NB4 (cell line): Measurements from ENCODE around the gene SOCS2.

Experiments
- DNase-seq: peaks from one replicate; pipeline ENCODE4 v3.0.0; 2010; ENCODE audit warnings: low read depth
- H3K4me3 ChIP-seq: one replicate; pipeline ENCODE4 v1.5.1; 2011; ENCODE audit warnings: mild to moderate bottlenecking, low read depth, low read length, moderate library complexity
- CTCF ChIP-seq: IDR thresholded peaks from one replicate; pipeline ENCODE4 v1.5.1; 2012; ENCODE audit warnings: low read depth, low read length
- MAX ChIP-seq: IDR thresholded peaks from 2 replicates; pipeline ENCODE4 v1.6.1; 2011; ENCODE audit warnings: low read depth, low read length
- MYC ChIP-seq: IDR thresholded peaks from 2 replicates; pipeline ENCODE4 v1.6.1; 2011; ENCODE audit warnings: low read depth, low read length
- POLR2A ChIP-seq: IDR thresholded peaks from 2 replicates; pipeline ENCODE4 v1.6.1; 2011; ENCODE audit warnings: mild to moderate bottlenecking; ENCODE audit not compliant: insufficient read length; ENCODE audit errors: extremely low read depth

The SOCS2 gene

GRCh38 chr12:93563807-93564538, 8.5 kb upstream of the SOCS2 start:
- peak; percentile 31 for DNase-seq
- TF ChIP-seq MAX (no peak), CTCF (peak; percentile 19), MYC (no peak), POLR2A (no peak)
- no peak overlapping the region for H3K4me3 ChIP-seq

- H3K4me3 ChIP-seq: no peak overlapping the region
- no peak for DNase-seq
- TF ChIP-seq MAX (no peak), CTCF (no peak), MYC (no peak)
Measured at GRCh38 chr12:93565760-93566159, 6.7 kb upstream of the SOCS2 start.

- H3K4me3 ChIP-seq: no peak overlapping the region
- TF ChIP-seq MYC (no peak), POLR2A (no peak), CTCF (no peak), MAX (no peak)
- DNase-seq: no peak
Measured at GRCh38 chr12:93567174-93567573, 5.3 kb upstream of the SOCS2 start.

GRCh38 chr12:93568091-93568490, 4.4 kb upstream of the SOCS2 start:
- no peak overlapping the region for H3K4me3 ChIP-seq
- no peak for DNase-seq
- TF ChIP-seq CTCF (no peak), POLR2A (no peak), MAX (no peak), MYC (no peak)

- no peak for DNase-seq
- no peak for TF ChIP-seq MYC
- no peak for TF ChIP-seq MAX
- TF ChIP-seq CTCF: no peak
- no peak for TF ChIP-seq POLR2A
- peak overlapping the region; percentile 19 for H3K4me3 ChIP-seq
Measured at GRCh38 chr12:93569301-93569655, 3.2 kb upstream of the SOCS2 start.
